Effector CD4-positive, alpha-beta T cell (primary cell): ENCODE data around the gene ST7.

Source experiments
- DNase-seq: peaks from one replicate; pipeline ENCODE4 v3.0.0-alpha.2; 2020

ST7 gene

DNA sequence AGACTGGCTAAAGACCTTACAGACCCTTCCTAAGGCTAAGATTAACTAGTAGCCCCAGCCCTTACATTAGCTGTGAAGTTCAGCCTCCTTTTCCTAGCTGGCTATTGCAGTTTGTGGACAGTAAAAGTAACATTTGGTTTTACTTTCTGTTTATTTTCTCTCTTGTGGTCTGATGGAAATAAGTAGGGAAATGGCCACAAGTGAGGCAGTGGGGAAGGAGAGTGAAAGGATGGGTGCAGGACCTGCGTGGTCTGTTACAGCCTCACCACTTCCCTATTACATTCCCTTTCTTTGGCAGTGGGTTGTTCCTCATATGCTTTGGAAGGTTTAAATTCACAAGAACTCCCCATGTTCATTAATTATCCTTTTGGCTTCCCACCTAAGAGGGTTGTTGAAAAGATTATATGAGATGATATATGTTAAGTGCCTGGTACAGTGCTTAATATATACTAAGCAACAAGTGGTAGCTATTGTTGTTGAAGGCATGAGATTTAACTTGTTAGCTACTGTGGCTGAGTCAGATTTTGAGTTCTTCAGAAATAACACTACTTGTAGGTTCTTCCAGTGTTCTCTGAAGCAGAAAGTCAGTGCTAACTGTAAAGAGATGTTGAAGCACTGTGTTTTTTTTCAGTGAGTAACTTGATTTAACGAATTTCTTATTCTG lies 181.7 kb downstream of the ST7 start:
- no peak for DNase-seq

GRCh38 chr7:117135553-117135891 lies 182.2 kb downstream of the ST7 start:
- DNase-seq = no peak

- DNase-seq = no peak
These were observed 184.6 kb downstream of the ST7 start for GRCh38 chr7:117137868-117138267.

DNA sequence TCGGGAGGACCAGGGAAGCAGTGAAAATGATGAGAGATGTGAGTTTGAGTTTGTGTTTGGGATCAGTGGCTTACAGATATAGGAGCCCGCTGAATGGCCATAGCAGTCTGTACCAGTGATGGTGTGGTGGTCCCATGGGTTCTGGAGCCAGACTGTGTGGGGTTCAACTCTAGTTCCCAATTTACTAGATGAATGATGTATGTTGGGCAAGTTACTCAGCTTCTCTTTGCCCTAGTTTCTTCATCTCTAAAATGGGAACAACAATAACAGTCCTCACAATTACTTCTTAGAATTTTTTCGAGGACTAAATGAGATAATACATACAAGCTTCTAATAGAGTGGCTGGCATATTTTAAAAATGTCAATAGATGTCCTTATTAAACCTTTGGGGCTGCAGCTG lies 185.2 kb downstream of the ST7 start:
- no peak for DNase-seq

- no peak for DNase-seq
These were observed 185.7 kb downstream of the ST7 start for GRCh38 chr7:117138981-117139380.

- DNase-seq = no peak
These were observed 186.2 kb downstream of the ST7 start for GRCh38 chr7:117139397-117139984.

GRCh38 chr7:117140921-117141320 lies 187.6 kb downstream of the ST7 start:
- DNase-seq = no peak

- DNase-seq = no peak
These were observed 189.8 kb downstream of the ST7 start for GRCh38 chr7:117143066-117143465.

GRCh38 chr7:117143580-117143979 lies 190.3 kb downstream of the ST7 start:
- no peak for DNase-seq

GRCh38 chr7:117145333-117145732 lies 192.0 kb downstream of the ST7 start:
- no peak for DNase-seq

- no peak for DNase-seq
These were observed 192.8 kb downstream of the ST7 start for GRCh38 chr7:117146059-117146458.

DNA sequence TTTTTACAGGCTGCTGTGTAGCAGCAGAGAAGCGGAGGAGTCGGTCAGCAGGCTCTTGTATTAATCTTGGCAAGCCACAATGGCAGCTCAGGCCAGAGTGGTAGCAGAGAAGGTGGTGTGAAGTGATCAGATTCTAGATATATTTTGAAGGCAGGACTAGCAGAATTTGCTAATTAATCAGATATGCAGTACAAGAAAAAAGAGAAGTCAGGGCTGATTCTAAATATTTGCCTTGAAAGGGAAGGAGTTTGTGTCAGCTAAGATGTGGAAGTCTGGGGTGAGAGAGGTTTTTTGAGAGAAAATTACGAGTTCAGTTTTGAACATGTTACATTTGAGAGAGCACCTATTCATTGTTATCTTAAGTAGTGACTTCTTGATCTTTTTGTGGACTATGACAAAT lies 193.2 kb downstream of the ST7 start:
- DNase-seq = no peak

DNA sequence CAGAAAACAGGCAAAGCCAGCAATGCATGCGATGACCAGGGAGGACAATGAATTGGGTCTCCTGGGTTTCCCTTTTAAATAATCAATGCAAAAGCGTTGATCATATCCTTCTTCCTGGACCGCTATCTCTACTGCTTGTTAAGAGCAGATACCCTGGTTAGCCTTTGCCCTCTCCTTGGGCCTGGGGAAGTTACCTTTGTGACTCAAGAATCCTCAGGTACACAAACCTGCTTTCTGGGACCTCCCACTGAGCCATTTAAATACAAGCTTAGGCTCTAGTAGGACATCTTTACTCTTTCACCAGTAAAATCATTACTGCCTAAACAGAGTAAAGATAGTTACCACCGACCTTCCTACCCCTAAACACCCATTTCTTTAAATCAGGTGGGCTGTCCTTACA lies 195.7 kb downstream of the ST7 start:
- no peak for DNase-seq

DNA sequence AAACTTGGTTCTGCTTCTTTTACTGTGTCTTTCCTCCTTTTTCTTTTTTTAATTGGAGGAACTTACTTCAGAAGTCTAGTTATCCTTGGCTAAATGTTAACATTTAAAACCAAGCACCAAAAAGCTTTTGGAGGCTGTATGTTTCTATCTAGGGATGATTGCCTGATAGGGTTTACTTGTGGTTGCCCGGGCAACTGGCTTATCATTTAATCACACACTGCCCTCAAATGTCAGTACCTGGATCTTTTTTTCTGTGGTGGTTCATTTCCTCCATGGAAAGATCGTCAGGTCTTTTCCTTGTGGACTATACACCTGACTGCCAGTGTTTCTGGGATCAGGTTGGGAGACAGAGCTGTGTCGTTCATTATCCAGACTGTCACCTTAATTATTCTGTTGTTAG lies 196.4 kb downstream of the ST7 start:
- no peak for DNase-seq

- no peak for DNase-seq
These were observed 199.1 kb downstream of the ST7 start for GRCh38 chr7:117152213-117153007.

DNA sequence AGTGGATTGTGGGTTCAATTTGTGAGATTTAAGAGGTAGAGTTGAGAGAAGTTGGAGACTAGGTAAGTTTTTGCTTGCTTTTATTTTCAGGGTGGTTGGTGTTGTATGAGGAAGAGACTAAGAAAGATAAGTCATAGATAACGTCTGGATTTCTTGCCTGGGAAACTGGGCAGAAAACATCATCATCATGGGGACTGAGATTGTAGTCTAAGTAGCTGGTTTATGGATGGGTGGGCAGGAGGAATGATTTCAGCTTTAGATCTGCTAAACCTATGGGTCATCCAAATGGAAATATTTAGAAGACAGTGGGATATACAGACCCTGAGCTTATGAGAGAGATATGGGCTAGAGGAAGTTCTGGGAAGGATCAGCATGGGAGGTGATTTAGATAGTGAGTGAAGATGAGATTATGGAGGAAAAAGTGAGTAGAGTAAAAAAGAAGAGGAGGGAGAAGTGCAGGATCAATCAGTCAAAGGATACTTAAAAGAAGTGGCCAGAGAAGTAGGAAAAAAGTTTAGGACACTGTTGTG lies 199.8 kb downstream of the ST7 start:
- DNase-seq = no peak

DNA sequence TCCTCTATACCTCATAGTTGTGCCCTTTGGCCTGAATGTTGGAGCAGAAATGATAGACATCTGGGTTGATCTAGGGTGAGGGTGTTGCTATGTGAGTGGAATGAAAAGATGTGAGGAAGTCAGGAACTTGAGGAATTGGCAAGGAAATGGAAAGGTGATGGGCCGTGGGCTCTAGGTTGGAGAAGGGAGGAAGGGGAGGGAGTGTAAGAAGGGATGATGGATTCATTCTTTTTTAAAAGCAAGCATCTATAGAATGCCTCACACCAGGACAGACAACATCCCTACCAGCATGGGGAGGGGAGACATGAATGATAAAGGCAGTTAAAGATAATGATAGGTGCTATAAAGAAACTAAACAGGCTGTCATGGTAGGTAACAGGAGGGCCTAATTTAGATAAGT lies 201.4 kb downstream of the ST7 start:
- DNase-seq = no peak

DNA sequence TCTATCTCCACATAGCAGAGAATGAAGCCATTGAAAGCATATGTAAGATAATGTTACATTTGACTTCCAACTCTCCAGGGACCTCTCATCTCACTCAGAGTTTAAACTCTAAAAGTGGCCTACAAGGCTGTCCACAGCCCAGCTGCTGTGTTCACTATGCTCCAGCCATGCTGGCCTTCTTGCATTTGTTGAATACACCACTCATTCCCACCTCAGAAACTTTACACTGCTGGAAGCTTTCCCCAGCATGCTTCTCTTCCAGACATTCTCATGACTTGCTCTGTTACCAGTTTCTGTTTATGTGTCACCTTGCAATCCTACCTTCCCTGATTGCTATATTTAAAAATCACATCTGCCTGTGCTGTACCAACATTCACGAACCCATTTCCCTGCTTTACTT lies 202.4 kb downstream of the ST7 start:
- no peak for DNase-seq

DNA sequence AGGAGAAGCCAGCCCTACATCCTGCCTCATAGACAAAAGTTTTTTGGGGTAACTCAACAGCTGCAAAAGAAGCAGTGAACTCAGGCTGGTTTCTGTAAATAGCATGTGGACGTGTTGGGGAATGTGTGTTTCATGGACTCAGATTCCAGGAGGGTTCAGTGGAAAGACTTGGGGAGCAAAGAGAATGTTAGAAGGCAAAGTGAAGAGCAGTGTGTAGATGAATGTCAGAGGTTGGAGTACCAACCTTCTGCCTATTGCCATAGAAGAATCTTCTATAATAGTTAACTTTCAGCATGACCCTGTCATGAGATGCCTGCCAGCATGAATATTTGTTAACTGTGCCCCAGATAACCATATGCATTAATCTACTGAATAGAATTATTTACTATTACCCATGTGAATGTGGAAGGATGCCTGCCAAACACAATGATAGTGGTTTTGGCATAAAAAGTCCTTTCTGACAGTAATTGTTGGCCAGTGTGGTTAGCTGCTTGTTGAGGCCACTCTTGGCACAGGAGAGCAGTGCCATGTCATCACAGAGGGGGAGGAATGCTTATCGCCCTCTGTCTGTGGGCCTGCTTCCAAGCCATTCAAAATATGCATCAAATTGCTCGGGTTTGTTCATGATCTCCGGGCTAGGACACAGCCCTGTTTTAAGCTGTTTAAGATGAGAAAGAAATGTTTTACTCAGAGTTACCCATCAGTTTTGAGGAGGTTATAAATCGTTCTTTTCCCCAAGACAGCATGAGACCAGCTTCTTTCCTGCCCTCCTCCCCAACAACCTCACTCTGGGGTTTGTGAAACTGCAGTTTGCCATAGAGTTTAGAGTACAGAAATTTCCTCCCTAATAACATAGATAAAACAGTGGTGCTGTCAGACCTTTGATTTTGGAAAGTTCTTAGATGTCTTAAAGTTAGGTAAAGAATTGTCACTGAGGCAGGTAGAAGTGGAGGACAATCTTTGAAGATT lies 204.2 kb downstream of the ST7 start:
- no peak for DNase-seq

DNA sequence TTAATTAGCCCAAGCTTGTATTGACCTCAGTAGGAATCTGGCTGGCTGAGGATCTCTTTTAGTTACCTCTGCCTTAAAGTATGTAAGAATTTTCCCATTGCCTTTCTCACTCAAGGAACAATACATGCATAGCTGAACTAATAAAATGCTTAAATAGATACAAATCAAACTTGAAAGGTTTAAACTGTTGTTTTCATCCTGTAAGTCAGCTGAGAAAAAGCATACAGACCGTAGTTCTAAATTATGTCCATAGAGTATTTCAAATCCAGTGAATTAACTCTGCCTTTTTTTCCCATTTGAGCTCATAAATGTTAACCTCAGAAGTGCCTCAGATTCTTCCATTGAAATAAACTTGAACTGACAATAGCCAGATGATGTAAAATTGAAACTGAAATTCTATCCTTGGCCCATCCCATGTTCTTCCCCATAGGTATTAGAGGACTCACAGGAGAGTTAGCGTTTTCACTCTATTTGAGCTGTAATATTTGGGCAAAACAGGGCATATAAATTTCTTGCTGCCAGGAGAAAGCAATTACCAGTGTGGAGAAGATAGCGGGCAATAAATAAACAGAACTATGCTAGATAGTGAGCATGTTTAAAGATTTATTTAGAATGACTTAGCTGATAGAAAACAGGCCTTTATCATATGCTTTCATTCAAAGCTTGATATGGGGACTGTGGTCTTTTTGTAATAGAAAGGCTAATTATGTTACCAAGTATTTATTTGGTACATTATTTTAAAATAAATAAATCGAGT lies 205.8 kb downstream of the ST7 start:
- DNase-seq = no peak

DNA sequence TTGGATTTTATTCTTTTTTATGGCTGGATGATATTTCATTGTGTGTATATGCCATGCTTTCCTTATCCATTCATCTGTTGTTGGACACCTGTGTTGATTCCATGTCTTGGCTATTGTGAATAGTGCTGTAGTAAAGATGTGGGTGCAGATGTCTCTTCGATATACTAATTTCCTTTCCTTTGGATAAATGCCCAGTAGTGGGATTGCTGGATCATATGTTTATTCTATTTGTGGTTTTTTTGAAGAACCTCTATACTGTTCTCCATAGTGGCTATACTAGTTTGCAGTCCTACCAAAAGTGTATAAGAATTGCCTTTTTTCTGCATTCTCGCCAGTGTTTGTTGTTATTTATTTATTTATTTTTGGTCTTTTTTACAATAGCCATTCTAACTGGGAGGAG lies 209.8 kb downstream of the ST7 start:
- DNase-seq = no peak

- no peak for DNase-seq
These were observed 211.3 kb downstream of the ST7 start for GRCh38 chr7:117164620-117165019.
